GM19463 (cell line): ENCODE results near the gene TOP2A.
"Not testable (repeated sequence)": the region's sequence is repeated elsewhere in the genome, so short reads cannot be mapped to it uniquely, and the experiment has no call there.

Source experiments
- ATAC-seq: cut with Tn5 transposase; IDR thresholded peaks from one replicate; pipeline ENCODE4 v1.9.1; 2021; ENCODE audit warnings: mild to moderate bottlenecking, moderate library complexity; ENCODE audit not compliant: unreplicated experiment

Gene TOP2A

GRCh38 chr17:40382251-40382650 lies 35.4 kb downstream of the TOP2A start:
- no peak for ATAC-seq

- no peak for ATAC-seq
These were observed 38.7 kb downstream of the TOP2A start for GRCh38 chr17:40378966-40379365.

GRCh38 chr17:40377832-40378231 lies 39.9 kb downstream of the TOP2A start:
- no peak for ATAC-seq

- ATAC-seq: not testable (repeated sequence)
These were observed 41.2 kb downstream of the TOP2A start for GRCh38 chr17:40376541-40376940.

- ATAC-seq: not testable (repeated sequence)
These were observed 41.9 kb downstream of the TOP2A start for GRCh38 chr17:40375786-40376185.

- ATAC-seq: no peak
These were observed 42.7 kb downstream of the TOP2A start for GRCh38 chr17:40374821-40375498.

- no peak for ATAC-seq
These were observed 43.7 kb downstream of the TOP2A start for GRCh38 chr17:40373999-40374398.

- ATAC-seq: no peak
These were observed 44.4 kb downstream of the TOP2A start for GRCh38 chr17:40373324-40373723.

GRCh38 chr17:40372644-40373043 lies 45.1 kb downstream of the TOP2A start:
- ATAC-seq: not testable (repeated sequence)

- no peak for ATAC-seq
These were observed 45.7 kb downstream of the TOP2A start for GRCh38 chr17:40372031-40372430.

- no peak for ATAC-seq
These were observed 46.3 kb downstream of the TOP2A start for GRCh38 chr17:40371261-40371929.

GRCh38 chr17:40369923-40370322 lies 47.8 kb downstream of the TOP2A start:
- ATAC-seq: no peak

- ATAC-seq: not testable (repeated sequence)
These were observed 50.0 kb downstream of the TOP2A start for GRCh38 chr17:40367728-40368127.

GRCh38 chr17:40366861-40367518 lies 50.7 kb downstream of the TOP2A start:
- ATAC-seq: no peak

- ATAC-seq: no peak
These were observed 51.4 kb downstream of the TOP2A start for GRCh38 chr17:40366076-40366860.

GRCh38 chr17:40364906-40365305 lies 52.8 kb downstream of the TOP2A start:
- ATAC-seq: no peak

- ATAC-seq: no peak
These were observed 53.4 kb downstream of the TOP2A start, which contains the start of gene GJD3 for GRCh38 chr17:40364121-40364861. Gene GJD3, minus strand, starts transcription at chr17:40364737. Its CDS starts 922 bp downstream, at chr17:40363815.

GRCh38 chr17:40363111-40363827 lies 54.4 kb downstream of the TOP2A start:
- ATAC-seq: peak; percentile 28

- peak; percentile 68 for ATAC-seq
These were observed 55.0 kb downstream of the TOP2A start for GRCh38 chr17:40362696-40363110.
